ENCODE results near the gene ATG9B. TPM values are rescaled to one million over a fixed set of nuclear protein-coding genes. Genes with fewer than 3 reads are reported as not detected.

Gene ATG9B
- polyA plus RNA-seq, 1 of the 3 experiments (the other 2 are of a cell fraction): 0.67 TPM

GRCh38 chr7:151034312-151035025 is 10.2 kb upstream of the ATG9B start:
- H3K4me2 ChIP-seq: no peak overlapping the region
- H3K9me3 ChIP-seq: no peaks in the 10 kb centered on the region
- DNase-seq: no peak
- H3K9me2 ChIP-seq: no peaks in the 10 kb centered on the region
- TF ChIP-seq TEAD4 (IDR thresholded peaks at IDR 0.05; ENCODE audit: borderline replicate concordance, insufficient read depth) (no peak), FOXJ3 (CRISPR knock-in tag; IDR thresholded peaks at IDR 0.05) (no peak), PBX3 (IDR thresholded peaks at IDR 0.05) (no peak), MEF2A (IDR thresholded peaks at IDR 0.05; ENCODE audit: borderline replicate concordance, low read depth) (no peak), TAF1 (IDR thresholded peaks at IDR 0.05; ENCODE audit: borderline replicate concordance, low read depth, low read length) (no peak), SIN3A (IDR thresholded peaks at IDR 0.05; ENCODE audit: borderline replicate concordance, low read depth, low read length) (no peak), ZBTB33 (IDR thresholded peaks at IDR 0.05; ENCODE audit: borderline replicate concordance, low read depth) (no peak)
- no peak overlapping the region for H3K27ac ChIP-seq (ENCODE audit: low read depth in 2 of 2, low read length in 1 of 2)
- CTCF ChIA-PET: interaction anchor here (1.2 to 9.5 kb wide), 3 partner anchors 16 to 81 kb away, joined by 4 to 59 read pairs (median 6); no protein-coding TSS in a partner anchor
- POLR2A ChIA-PET: interaction anchor here (1.3 kb wide), 1 partner anchor 11 kb away, joined by 3 read pairs; no protein-coding TSS in a partner anchor
- WGBS (ENCODE audit: low lambda C conversion rate): 93% methylated on average over 10 of the region's 21 CpGs
- H3K79me2 ChIP-seq (ENCODE audit: insufficient read depth): peaks cover 36% of the 10 kb centered on the region
- H3K36me3 ChIP-seq (replicated peaks in 1 of 2; ENCODE audit: control insufficient read depth in 1 of 2, insufficient read depth in 2 of 2, low read length in 1 of 2): peaks cover 12 to 52% of the 10 kb centered on the region in 2 experiments
- no peaks in the 10 kb centered on the region for H4K20me1 ChIP-seq (ENCODE audit: insufficient read depth)
- no peaks in the 10 kb centered on the region for H3K27me3 ChIP-seq (ENCODE audit: insufficient read depth)
- no peak overlapping the region for H3K9ac ChIP-seq
- H3F3A ChIP-seq (replicated peaks; ENCODE audit: insufficient read depth): peaks cover 18% of the 10 kb centered on the region
- peaks cover 13 to 23% of the 10 kb centered on the region in 2 experiments for H3K4me1 ChIP-seq (ENCODE audit: control insufficient read depth in 1 of 2, insufficient read depth in 2 of 2, low read depth in 1 of 2, low read length in 1 of 2)
- no peak overlapping the region for H2AFZ ChIP-seq (ENCODE audit: low read depth)
- H3K4me3 ChIP-seq (ENCODE audit: low read depth in 2 of 2, low read length in 1 of 2): no peak overlapping the region

- Histone ChIP-seq H3K27me3 (ENCODE audit: insufficient read depth) (no peaks in the 10 kb centered on the region), H3K9ac (no peak overlapping the region), H2AFZ (ENCODE audit: low read depth) (no peak overlapping the region), H3K27ac (ENCODE audit: low read depth in 2 of 2, low read length in 1 of 2) (no peak overlapping the region), H3K79me2 (ENCODE audit: insufficient read depth) (peaks cover 42% of the 10 kb centered on the region), H3F3A (replicated peaks; ENCODE audit: insufficient read depth) (peaks cover 16% of the 10 kb centered on the region), H4K20me1 (ENCODE audit: insufficient read depth) (no peaks in the 10 kb centered on the region), H3K4me1 (ENCODE audit: control insufficient read depth in 1 of 2, insufficient read depth in 2 of 2, low read depth in 1 of 2, low read length in 1 of 2) (peaks cover 7 to 22% of the 10 kb centered on the region in 2 experiments), H3K9me2 (no peaks in the 10 kb centered on the region), H3K4me3 (ENCODE audit: low read depth in 2 of 2, low read length in 1 of 2) (no peak overlapping the region), H3K4me2 (no peak overlapping the region), H3K36me3 (replicated peaks in 1 of 2; ENCODE audit: control insufficient read depth in 1 of 2, insufficient read depth in 2 of 2, low read length in 1 of 2) (peaks cover 12 to 52% of the 10 kb centered on the region in 2 experiments), H3K9me3 (no peaks in the 10 kb centered on the region)
- POLR2A ChIA-PET: interaction anchor here (1.3 kb wide), 1 partner anchor 11 kb away, joined by 3 read pairs; no protein-coding TSS in a partner anchor
- CTCF ChIA-PET: interaction anchor here (1.2 to 9.5 kb wide), 5 partner anchors 15 to 133 kb away, joined by 4 to 59 read pairs (median 6); no protein-coding TSS in a partner anchor
- 95% methylated on average over 4 of the region's 5 CpGs for WGBS (ENCODE audit: low lambda C conversion rate)
- no peak for DNase-seq
- TF ChIP-seq USF1 (IDR thresholded peaks at IDR 0.05; ENCODE audit: borderline replicate concordance, low read depth) (no peak), SMC3 (IDR thresholded peaks at IDR 0.05; ENCODE audit: low read depth, low read length) (no peak), CTCF (IDR thresholded peaks at IDR 0.05) (no peak), JUND (IDR thresholded peaks at IDR 0.05) (no peak), FOSL2 (IDR thresholded peaks at IDR 0.05; ENCODE audit: borderline replicate concordance, low read depth) (no peak), RXRA (IDR thresholded peaks at IDR 0.05; ENCODE audit: borderline replicate concordance, low read depth) (no peak), EZH2phosphoT487 (IDR thresholded peaks at IDR 0.05; ENCODE audit: borderline replicate concordance, low read depth) (no peak), CHD2 (IDR thresholded peaks at IDR 0.05; ENCODE audit: low read length, partially characterized antibody) (no peak), FOXJ3 (CRISPR knock-in tag; IDR thresholded peaks at IDR 0.05) (no peak), PBX3 (IDR thresholded peaks at IDR 0.05) (no peak), TAF1 (IDR thresholded peaks at IDR 0.05; ENCODE audit: borderline replicate concordance, low read depth, low read length) (no peak), MAX (IDR thresholded peaks at IDR 0.05; ENCODE audit: low read depth) (no peak)
These were observed 9.6 kb upstream of the ATG9B start for GRCh38 chr7:151033864-151034249.
